Measurements from ENCODE around the gene FOXP4. TPM values are rescaled to one million over a fixed set of nuclear protein-coding genes. Genes with fewer than 3 reads are reported as not detected.
A peak's percentile ranks its signal among the peaks of the same experiment; 100 is the strongest.

Gene FOXP4
- total and polyA plus RNA-seq, 5 donors from 2014 or later: 0.26 to 9.9 (median 0.38) TPM

- Mint-ChIP-seq H3K9me3 (peaks cover 0 to 1% (median 0%) of the 10 kb centered on the region in 7 donors), H3K4me1 (peaks cover 0 to 10% (median 6%) of the 10 kb centered on the region in 4 donors), H3K4me3 (no peak overlapping the region), H3K27me3 (peaks cover 14% of the 10 kb centered on the region), H3K36me3 (peaks cover 5% of the 10 kb centered on the region), H3K27ac (no peak overlapping the region)
- no peaks in the 10 kb centered on the region for H3K27me3 ChIP-seq (ENCODE audit: control insufficient read depth, insufficient read depth, low read length)
- ATAC-seq (ENCODE audit: low read depth in 2 of 2) (no peak), DNase-seq (no peak)
- H3K36me3 ChIP-seq (ENCODE audit: control insufficient read depth, insufficient read depth, low read length): no peaks in the 10 kb centered on the region
- H3K4me1 ChIP-seq (ENCODE audit: control insufficient read depth, insufficient read depth, low read length, poor library complexity, severe bottlenecking): peaks cover 8% of the 10 kb centered on the region
- H3K4me3 ChIP-seq (ENCODE audit: low read depth, low read length): no peak overlapping the region
- no peaks in the 10 kb centered on the region for H3K9me3 ChIP-seq (ENCODE audit: control insufficient read depth in 2 of 2, low read length in 2 of 2)
- no peak overlapping the region for H3K27ac ChIP-seq (ENCODE audit: insufficient read depth, low read length, poor library complexity, severe bottlenecking)
Measured at GRCh38 chr6:41599015-41599851, 53.1 kb downstream of the FOXP4 start.

- no peaks in the 10 kb centered on the region for H3K9me3 ChIP-seq (ENCODE audit: control insufficient read depth in 2 of 2, low read length in 2 of 2)
- no peaks in the 10 kb centered on the region for H3K27me3 ChIP-seq (ENCODE audit: control insufficient read depth, insufficient read depth, low read length)
- peaks cover 0 to 1% (median 0%) of the 10 kb centered on the region in 7 donors for H3K9me3 Mint-ChIP-seq
- ATAC-seq (ENCODE audit: low read depth in 2 of 2) (no peak), DNase-seq (no peak)
- peaks cover 5% of the 10 kb centered on the region for H3K36me3 Mint-ChIP-seq
- peaks cover 8% of the 10 kb centered on the region for H3K4me1 ChIP-seq (ENCODE audit: control insufficient read depth, insufficient read depth, low read length, poor library complexity, severe bottlenecking)
- H3K4me3 ChIP-seq (ENCODE audit: low read depth, low read length): no peak overlapping the region
- no peak overlapping the region for H3K27ac Mint-ChIP-seq
- H3K4me3 Mint-ChIP-seq: no peak overlapping the region
- H3K27ac ChIP-seq (ENCODE audit: insufficient read depth, low read length, poor library complexity, severe bottlenecking): no peak overlapping the region
- peaks cover 0 to 10% (median 6%) of the 10 kb centered on the region in 4 donors for H3K4me1 Mint-ChIP-seq
- H3K27me3 Mint-ChIP-seq: peaks cover 14% of the 10 kb centered on the region
- no peaks in the 10 kb centered on the region for H3K36me3 ChIP-seq (ENCODE audit: control insufficient read depth, insufficient read depth, low read length)
Measured at GRCh38 chr6:41599852-41600445, 53.8 kb downstream of the FOXP4 start.

GRCh38 chr6:41600499-41601247 lies 54.5 kb downstream of the FOXP4 start:
- peaks cover 14% of the 10 kb centered on the region for H3K27me3 Mint-ChIP-seq
- DNase-seq (no peak), ATAC-seq (ENCODE audit: low read depth in 2 of 2) (no peak)
- peaks cover 0 to 10% (median 6%) of the 10 kb centered on the region in 4 donors for H3K4me1 Mint-ChIP-seq
- Histone ChIP-seq H3K27ac (ENCODE audit: insufficient read depth, low read length, poor library complexity, severe bottlenecking) (no peak overlapping the region), H3K9me3 (ENCODE audit: control insufficient read depth in 2 of 2, low read length in 2 of 2) (no peaks in the 10 kb centered on the region), H3K4me1 (ENCODE audit: control insufficient read depth, insufficient read depth, low read length, poor library complexity, severe bottlenecking) (peaks cover 8% of the 10 kb centered on the region), H3K36me3 (ENCODE audit: control insufficient read depth, insufficient read depth, low read length) (no peaks in the 10 kb centered on the region), H3K4me3 (ENCODE audit: low read depth, low read length) (no peak overlapping the region), H3K27me3 (ENCODE audit: control insufficient read depth, insufficient read depth, low read length) (no peaks in the 10 kb centered on the region)
- H3K9me3 Mint-ChIP-seq: peaks cover 0 to 1% (median 0%) of the 10 kb centered on the region in 7 donors
- peaks cover 5% of the 10 kb centered on the region for H3K36me3 Mint-ChIP-seq
- no peak overlapping the region for H3K4me3 Mint-ChIP-seq
- no peak overlapping the region for H3K27ac Mint-ChIP-seq

- Histone ChIP-seq H3K9me3 (ENCODE audit: control insufficient read depth in 2 of 2, low read length in 2 of 2) (no peaks in the 10 kb centered on the region), H3K27ac (ENCODE audit: insufficient read depth, low read length, poor library complexity, severe bottlenecking) (no peak overlapping the region), H3K36me3 (ENCODE audit: control insufficient read depth, insufficient read depth, low read length) (no peaks in the 10 kb centered on the region), H3K4me1 (ENCODE audit: control insufficient read depth, insufficient read depth, low read length, poor library complexity, severe bottlenecking) (peaks cover 8% of the 10 kb centered on the region), H3K27me3 (ENCODE audit: control insufficient read depth, insufficient read depth, low read length) (no peaks in the 10 kb centered on the region), H3K4me3 (ENCODE audit: low read depth, low read length) (no peak overlapping the region)
- Mint-ChIP-seq H3K27ac (no peak overlapping the region), H3K36me3 (peaks cover 5% of the 10 kb centered on the region), H3K4me3 (no peak overlapping the region), H3K4me1 (peaks cover 0 to 10% (median 6%) of the 10 kb centered on the region in 4 donors), H3K27me3 (peaks cover 15% of the 10 kb centered on the region), H3K9me3 (peaks cover 0 to 1% (median 0%) of the 10 kb centered on the region in 7 donors)
- DNase-seq: no peak
- no peak for ATAC-seq (ENCODE audit: low read depth in 2 of 2)
Measured at GRCh38 chr6:41601248-41601549, 55.0 kb downstream of the FOXP4 start.

GRCh38 chr6:41602422-41602743 lies 56.2 kb downstream of the FOXP4 start:
- Mint-ChIP-seq H3K9me3 (peaks cover 0 to 1% (median 0%) of the 10 kb centered on the region in 7 donors), H3K27ac (no peak overlapping the region), H3K4me1 (peaks cover 0 to 10% (median 6%) of the 10 kb centered on the region in 4 donors), H3K27me3 (peaks cover 21% of the 10 kb centered on the region), H3K4me3 (no peak overlapping the region), H3K36me3 (no peaks in the 10 kb centered on the region)
- H3K27ac ChIP-seq (ENCODE audit: insufficient read depth, low read length, poor library complexity, severe bottlenecking): no peak overlapping the region
- DNase-seq (no peak), ATAC-seq (ENCODE audit: low read depth in 2 of 2) (no peak)
- H3K9me3 ChIP-seq (ENCODE audit: control insufficient read depth in 2 of 2, low read length in 2 of 2): no peaks in the 10 kb centered on the region
- H3K36me3 ChIP-seq (ENCODE audit: control insufficient read depth, insufficient read depth, low read length): no peaks in the 10 kb centered on the region
- peaks cover 8% of the 10 kb centered on the region for H3K4me1 ChIP-seq (ENCODE audit: control insufficient read depth, insufficient read depth, low read length, poor library complexity, severe bottlenecking)
- no peaks in the 10 kb centered on the region for H3K27me3 ChIP-seq (ENCODE audit: control insufficient read depth, insufficient read depth, low read length)
- H3K4me3 ChIP-seq (ENCODE audit: low read depth, low read length): no peak overlapping the region

GRCh38 chr6:41602864-41603608 lies 56.9 kb downstream of the FOXP4 start:
- Mint-ChIP-seq H3K36me3 (no peaks in the 10 kb centered on the region), H3K9me3 (peaks cover 0 to 1% (median 0%) of the 10 kb centered on the region in 7 donors), H3K27ac (no peak overlapping the region), H3K27me3 (peaks cover 21% of the 10 kb centered on the region), H3K4me1 (peaks cover 0 to 10% (median 6%) of the 10 kb centered on the region in 4 donors), H3K4me3 (no peak overlapping the region)
- H3K4me1 ChIP-seq (ENCODE audit: control insufficient read depth, insufficient read depth, low read length, poor library complexity, severe bottlenecking): peaks cover 8% of the 10 kb centered on the region
- no peak overlapping the region for H3K27ac ChIP-seq (ENCODE audit: insufficient read depth, low read length, poor library complexity, severe bottlenecking)
- no peak overlapping the region for H3K4me3 ChIP-seq (ENCODE audit: low read depth, low read length)
- no peaks in the 10 kb centered on the region for H3K27me3 ChIP-seq (ENCODE audit: control insufficient read depth, insufficient read depth, low read length)
- H3K36me3 ChIP-seq (ENCODE audit: control insufficient read depth, insufficient read depth, low read length): no peaks in the 10 kb centered on the region
- H3K9me3 ChIP-seq (ENCODE audit: control insufficient read depth in 2 of 2, low read length in 2 of 2): no peaks in the 10 kb centered on the region
- ATAC-seq (ENCODE audit: low read depth in 2 of 2) (peak; percentile 67 to 73), DNase-seq (peak; percentile 55 to 81 (median 70))

GRCh38 chr6:41604006-41604405 lies 57.8 kb downstream of the FOXP4 start:
- H3K36me3 Mint-ChIP-seq: no peaks in the 10 kb centered on the region
- no peak for ATAC-seq (ENCODE audit: low read depth in 2 of 2)
- H3K4me3 ChIP-seq (ENCODE audit: low read depth, low read length): no peak overlapping the region
- no peak overlapping the region for H3K27ac ChIP-seq (ENCODE audit: insufficient read depth, low read length, poor library complexity, severe bottlenecking)
- no peak overlapping the region for H3K27ac Mint-ChIP-seq
- no peak for DNase-seq
- H3K4me1 Mint-ChIP-seq: peaks cover 0 to 10% (median 6%) of the 10 kb centered on the region in 4 donors
- peaks cover 25% of the 10 kb centered on the region for H3K27me3 Mint-ChIP-seq
- no peaks in the 10 kb centered on the region for H3K27me3 ChIP-seq (ENCODE audit: control insufficient read depth, insufficient read depth, low read length)
- H3K4me3 Mint-ChIP-seq: no peak overlapping the region
- peaks cover 8% of the 10 kb centered on the region for H3K4me1 ChIP-seq (ENCODE audit: control insufficient read depth, insufficient read depth, low read length, poor library complexity, severe bottlenecking)
- no peaks in the 10 kb centered on the region for H3K36me3 ChIP-seq (ENCODE audit: control insufficient read depth, insufficient read depth, low read length)
- no peaks in the 10 kb centered on the region for H3K9me3 ChIP-seq (ENCODE audit: control insufficient read depth in 2 of 2, low read length in 2 of 2)
- peaks cover 0 to 1% (median 0%) of the 10 kb centered on the region in 7 donors for H3K9me3 Mint-ChIP-seq

All from CD4-positive, CD25-positive, alpha-beta regulatory T cell (primary cell).